HepG2 (cell line): ENCODE measurements around the gene MYL6B. TPM values are rescaled to one million over a fixed set of nuclear protein-coding genes. Genes with fewer than 3 reads are reported as not detected.

Experiments
- EED ChIP-seq: sonication (generic); formaldehyde crosslinking; IDR thresholded peaks from 2 replicates; pipeline ENCODE4 v1.5.0; 2020; ENCODE audit warnings: mild to moderate bottlenecking, missing genetic modification reagents
- MAFG ChIP-seq: sonication (generic); formaldehyde crosslinking; IDR thresholded peaks from 2 replicates; pipeline ENCODE4 v1.5.1; 2020; ENCODE audit warnings: mild to moderate bottlenecking, missing genetic modification reagents
- SNAPC2 ChIP-seq: sonication (generic); formaldehyde crosslinking; IDR thresholded peaks from 2 replicates; pipeline ENCODE4 v1.8.1; 2022; ENCODE audit warnings: mild to moderate bottlenecking, missing genetic modification reagents
- ZNF121 ChIP-seq: sonication (generic); formaldehyde crosslinking; IDR thresholded peaks from 2 replicates; pipeline ENCODE4 v1.5.0; 2020; ENCODE audit warnings: mild to moderate bottlenecking, missing genetic modification reagents
- ZNF124 ChIP-seq: sonication (generic); formaldehyde crosslinking; IDR thresholded peaks from 2 replicates; pipeline ENCODE4 v1.4.0; 2020; ENCODE audit warnings: missing genetic modification reagents
- ZNF142 ChIP-seq: sonication (generic); formaldehyde crosslinking; IDR thresholded peaks from 2 replicates; pipeline ENCODE4 v1.4.0; 2020; ENCODE audit warnings: missing genetic modification reagents
- ZNF430 ChIP-seq: sonication (generic); formaldehyde crosslinking; IDR thresholded peaks from 2 replicates; pipeline ENCODE4 v1.9.0; 2021; ENCODE audit warnings: mild to moderate bottlenecking, missing genetic modification reagents
- ZNF646 ChIP-seq: sonication (generic); formaldehyde crosslinking; IDR thresholded peaks from 2 replicates; pipeline ENCODE4 v1.9.0; 2021; ENCODE audit warnings: mild to moderate bottlenecking, missing genetic modification reagents
- polyA plus RNA-seq, 8 experiments: library from polyadenylated mRNA; depleted of rRNA in 3 of 8; stranded (reverse) in 7 of 8; unstranded in 1 of 8; fragments of >200 nt; fragmentation: Illumina TruSeq in 4 of 8; extraction: Trizol in 4 of 8; gene quantifications; 2 replicates each; pipeline versions ENCODE4 v1.2.1 to v1.2.3, GENCODE V29; 2011 to 2016; ENCODE audit warnings: low read depth in 4 of 8, missing spikeins in 1 of 8, mixed read lengths in 1 of 8; ENCODE audit not compliant: insufficient read depth in 1 of 8
- total RNA-seq, 5 experiments: library from RNA; depleted of rRNA; stranded (reverse); fragments of >200 nt; fragmentation: Illumina TruSeq; extraction: Trizol; gene quantifications; 2 replicates each; pipeline ENCODE4 v1.2.3, GENCODE V29; 2016; ENCODE audit warnings: low read depth in 1 of 5

MYL6B gene
- total and polyA plus RNA-seq, 2 of the 13 experiments (the other 11 are each of a cell fraction or from before 2014, with no cell fraction given) = 75.7 to 88.7 TPM

- 0 out of 2 replicates have a peak, but pooled peaks have one; percentile 23 for TF ChIP-seq ZNF646 (CRISPR knock-in tag)
- TF ChIP-seq SNAPC2 (CRISPR knock-in tag) = 0 out of 2 replicates have a peak, but pooled peaks have one; percentile 17
- TF ChIP-seq ZNF124 = no peak
- TF ChIP-seq MAFG (CRISPR knock-in tag) = no peak
- 0 out of 2 replicates have a peak, but pooled peaks have one; percentile 50 for TF ChIP-seq ZNF430
- TF ChIP-seq ZNF142 (CRISPR knock-in tag) = no peak
- TF ChIP-seq EED (CRISPR knock-in tag) = no peak
- TF ChIP-seq ZNF121 = no peak
Measured at GRCh38 chr12:56188131-56188777, 35.9 kb downstream of the MYL6B start (continued).
